ENCODE data around the gene ACTR8.

GRCh38 chr3:53826048-53826447, 55.9 kb downstream of the ACTR8 start:
- no peak for TF ChIP-seq CTCF (IDR thresholded peaks at IDR 0.05 in 8 of 11, conservative IDR thresholded peaks at IDR 0.05 in 3 of 11)
- TF ChIP-seq POLR2A (IDR thresholded peaks at IDR 0.05), result no peak

All from spleen (tissue), 7 donors.